Gastrocnemius medialis (tissue), 4 donors: ENCODE data around the gene SEC16A. TPM values are rescaled to one million over a fixed set of nuclear protein-coding genes. Genes with fewer than 3 reads are reported as not detected.
A peak's percentile ranks its signal among the peaks of the same experiment; 100 is the strongest.

Source experiments
- ATAC-seq, 2 donors: fragments of 150-250 bp; one replicate each; pipeline ENCODE4 v1.9.1; 2016
- DNase-seq, 2 donors: peaks; one replicate each; pipeline ENCODE4 v3.0.0-alpha.2; 2019
- H3K27ac ChIP-seq, 4 donors: fragments of 200-600 bp; sonication (generic); 1 replicate in 1 of 4; 2 replicates in 3 of 4; pipeline ENCODE4 v1.5.1; 2016 to 2018; ENCODE audit warnings: mild to moderate bottlenecking in 2 of 4, moderate library complexity in 1 of 4
- H3K27me3 ChIP-seq, 3 donors: fragments of 200-600 bp; sonication (generic) in 2 of 3; 1 replicate in 1 of 3; 2 replicates in 2 of 3; pipeline versions ENCODE4 v1.5.1 to v1.6.0; 2016 to 2019; ENCODE audit warnings: mild to moderate bottlenecking in 1 of 3, moderate library complexity in 1 of 3
- H3K36me3 ChIP-seq, 2 donors: fragments of 200-600 bp; sonication (generic) in 1 of 2; one replicate each; pipeline ENCODE4 v1.5.1; 2017 to 2018
- H3K4me1 ChIP-seq, 2 donors: fragments of 200-600 bp; sonication (generic) in 1 of 2; one replicate each; pipeline ENCODE4 v1.5.1; 2016 to 2017; ENCODE audit warnings: mild to moderate bottlenecking in 2 of 2
- H3K4me3 ChIP-seq, 4 donors: fragments of 200-600 bp; sonication (generic) in 3 of 4; 1 replicate in 1 of 4; 2 replicates in 3 of 4; pipeline ENCODE4 v1.5.1; 2016 to 2019; ENCODE audit warnings: mild to moderate bottlenecking in 2 of 4
- H3K9me3 ChIP-seq, 3 donors: fragments of 200-600 bp; sonication (generic) in 2 of 3; 1 replicate in 1 of 3; 2 replicates in 2 of 3; pipeline ENCODE4 v1.5.1; 2016 to 2019
- POLR2A ChIP-seq, 2 donors: fragments of 450-650 bp; IDR thresholded peaks; one replicate each; pipeline ENCODE4 v1.6.1; 2017; ENCODE audit warnings: antibody characterized with exemption in 2 of 2, mild to moderate bottlenecking in 2 of 2, moderate library complexity in 2 of 2
- in situ Hi-C, 4 donors: fragments of 200-750 bp; cut with MboI; loops; one replicate each; pipeline versions ENCODE4 v1.15.0 to v1.8.0; 2017; ENCODE audit warnings: low sequenced_read_pairs in 4 of 4
- intact Hi-C: fragments of 100-400 bp; cut with DNase I; formaldehyde crosslinking; loops from one replicate; pipeline ENCODE4 v1.15.1; 2023; ENCODE audit warnings: low total_unique reads
- total RNA-seq, 4 donors: library from RNA; depleted of rRNA; stranded (reverse); fragments of >200 nt; gene quantifications; one replicate each; pipeline versions ENCODE4 v1.1.0 to v1.2.3, GENCODE V29; 2016
- TF ChIP-seq, protein P1 (sequence below), 5 experiments: fragments of 450-650 bp in 3 of 5; fragments of 200-600 bp in 2 of 5; sonication (generic) in 2 of 5; IDR thresholded peaks in 4 of 5; conservative IDR thresholded peaks in 1 of 5; 1 replicate in 4 of 5; 2 replicates in 1 of 5; pipeline ENCODE4 v1.5.1; 2016 to 2019; ENCODE audit warnings: antibody characterized with exemption in 5 of 5, mild to moderate bottlenecking in 3 of 5, moderate library complexity in 3 of 5

SEC16A gene
- total RNA-seq, 4 donors from 2014 or later: 23.9 to 50.4 (median 46.6) TPM

DNA sequence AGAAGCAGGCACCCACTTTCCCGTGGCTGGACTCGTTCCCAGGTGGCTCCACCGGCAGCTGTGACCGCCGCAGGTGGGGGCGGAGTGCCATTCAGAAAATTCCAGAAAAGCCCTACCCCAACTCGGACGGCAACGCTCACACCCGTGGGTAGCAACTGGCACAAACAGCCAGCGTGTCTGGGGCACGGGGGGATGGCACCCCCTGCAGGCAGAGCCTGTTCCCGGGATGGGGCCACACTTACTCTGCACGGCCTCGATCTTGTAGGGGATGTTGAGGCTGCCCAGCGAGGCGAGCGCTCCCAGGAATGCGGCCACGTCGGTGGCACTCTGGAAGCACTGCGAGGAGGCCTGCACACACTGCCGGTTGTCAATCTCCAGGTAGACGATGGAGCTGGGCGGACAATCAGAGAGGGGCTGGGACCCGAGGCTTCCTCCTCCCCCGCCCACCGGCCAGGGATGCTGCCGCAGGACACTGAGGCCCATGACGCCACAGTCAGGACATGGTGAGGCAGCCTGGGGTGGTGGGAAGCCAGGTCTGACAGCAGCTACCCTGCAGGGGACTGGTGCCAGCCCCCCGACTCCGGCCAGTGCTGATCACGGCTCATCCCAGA lies 20.2 kb upstream of the SEC16A start:
- in situ Hi-C loops: no loop called here
- no peak for TF ChIP-seq POLR2A (IDR thresholded peaks at IDR 0.05)
- TF ChIP-seq, protein P1, sequence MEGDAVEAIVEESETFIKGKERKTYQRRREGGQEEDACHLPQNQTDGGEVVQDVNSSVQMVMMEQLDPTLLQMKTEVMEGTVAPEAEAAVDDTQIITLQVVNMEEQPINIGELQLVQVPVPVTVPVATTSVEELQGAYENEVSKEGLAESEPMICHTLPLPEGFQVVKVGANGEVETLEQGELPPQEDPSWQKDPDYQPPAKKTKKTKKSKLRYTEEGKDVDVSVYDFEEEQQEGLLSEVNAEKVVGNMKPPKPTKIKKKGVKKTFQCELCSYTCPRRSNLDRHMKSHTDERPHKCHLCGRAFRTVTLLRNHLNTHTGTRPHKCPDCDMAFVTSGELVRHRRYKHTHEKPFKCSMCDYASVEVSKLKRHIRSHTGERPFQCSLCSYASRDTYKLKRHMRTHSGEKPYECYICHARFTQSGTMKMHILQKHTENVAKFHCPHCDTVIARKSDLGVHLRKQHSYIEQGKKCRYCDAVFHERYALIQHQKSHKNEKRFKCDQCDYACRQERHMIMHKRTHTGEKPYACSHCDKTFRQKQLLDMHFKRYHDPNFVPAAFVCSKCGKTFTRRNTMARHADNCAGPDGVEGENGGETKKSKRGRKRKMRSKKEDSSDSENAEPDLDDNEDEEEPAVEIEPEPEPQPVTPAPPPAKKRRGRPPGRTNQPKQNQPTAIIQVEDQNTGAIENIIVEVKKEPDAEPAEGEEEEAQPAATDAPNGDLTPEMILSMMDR (IDR thresholded peaks at IDR 0.05 in 4 of 5, conservative IDR thresholded peaks at IDR 0.05 in 1 of 5): no peak
- no peak overlapping the region for H3K4me3 ChIP-seq
- intact Hi-C loops: no loop called here
- peak in 1 of 2 donors; percentile 9 for ATAC-seq
- no peaks in the 10 kb centered on the region for H3K4me1 ChIP-seq
- DNase-seq: no peak
- H3K9me3 ChIP-seq: no peaks in the 10 kb centered on the region
- H3K27ac ChIP-seq: no peak overlapping the region
- H3K36me3 ChIP-seq: peaks cover 0 to 88% of the 10 kb centered on the region in 2 donors
- no peaks in the 10 kb centered on the region for H3K27me3 ChIP-seq

DNA sequence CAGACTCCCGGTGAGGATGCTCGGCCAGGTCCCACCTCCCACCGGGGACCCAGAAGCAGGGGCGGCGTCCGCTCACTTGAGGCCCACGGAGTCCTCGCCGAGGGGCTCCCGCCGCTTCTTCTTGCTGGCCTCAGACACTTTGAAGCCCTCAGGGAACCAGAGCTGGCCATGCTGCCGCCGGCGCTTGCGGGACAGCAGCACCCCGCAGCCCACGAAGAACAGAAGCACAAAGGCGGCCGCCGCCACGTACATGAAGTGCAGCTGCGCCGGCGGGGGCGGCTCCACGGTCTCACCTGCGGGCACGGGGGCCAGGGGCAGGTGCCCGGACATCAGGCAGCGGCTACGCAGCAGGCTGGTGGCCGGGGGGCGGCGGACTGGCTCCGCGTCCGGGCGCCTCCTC lies 19.4 kb upstream of the SEC16A start:
- DNase-seq (no peak), ATAC-seq (no peak)
- Histone ChIP-seq H3K4me1 (no peaks in the 10 kb centered on the region), H3K9me3 (no peaks in the 10 kb centered on the region), H3K27me3 (no peaks in the 10 kb centered on the region), H3K27ac (no peak overlapping the region), H3K36me3 (peaks cover 0 to 88% of the 10 kb centered on the region in 2 donors), H3K4me3 (no peak overlapping the region)
- TF ChIP-seq, protein P1 (IDR thresholded peaks at IDR 0.05 in 4 of 5, conservative IDR thresholded peaks at IDR 0.05 in 1 of 5): no peak
- TF ChIP-seq POLR2A (IDR thresholded peaks at IDR 0.05): no peak
- in situ Hi-C loops: no loop called here
- intact Hi-C loops: no loop called here

DNA sequence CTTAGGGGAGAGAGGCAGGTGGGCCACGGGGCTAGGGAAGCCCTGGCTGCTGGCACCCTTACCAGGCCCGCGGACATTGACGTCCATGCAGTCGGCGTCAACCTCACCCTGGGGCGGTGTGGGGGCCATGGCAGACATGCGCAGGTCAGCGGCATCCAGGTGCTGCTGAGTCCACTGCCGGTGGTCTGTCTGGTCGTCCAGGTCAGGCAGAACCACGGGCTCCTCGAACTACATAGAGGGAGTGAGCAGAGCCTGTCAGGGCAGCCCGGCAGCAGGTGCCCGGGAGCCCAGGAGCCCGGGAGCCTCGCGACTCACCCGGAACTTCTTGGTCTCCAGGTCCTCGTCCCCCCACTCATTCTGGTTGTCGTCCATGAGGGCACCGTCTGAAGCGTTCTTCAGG lies 18.8 kb upstream of the SEC16A start:
- no peak for TF ChIP-seq POLR2A (IDR thresholded peaks at IDR 0.05)
- TF ChIP-seq, protein P1 (IDR thresholded peaks at IDR 0.05 in 4 of 5, conservative IDR thresholded peaks at IDR 0.05 in 1 of 5): no peak
- intact Hi-C loops: no loop called here
- Histone ChIP-seq H3K36me3 (peaks cover 0 to 88% of the 10 kb centered on the region in 2 donors), H3K4me1 (no peaks in the 10 kb centered on the region), H3K27ac (no peak overlapping the region), H3K4me3 (no peak overlapping the region), H3K27me3 (no peaks in the 10 kb centered on the region), H3K9me3 (no peaks in the 10 kb centered on the region)
- ATAC-seq: no peak
- DNase-seq: no peak
- in situ Hi-C loops: no loop called here

DNA sequence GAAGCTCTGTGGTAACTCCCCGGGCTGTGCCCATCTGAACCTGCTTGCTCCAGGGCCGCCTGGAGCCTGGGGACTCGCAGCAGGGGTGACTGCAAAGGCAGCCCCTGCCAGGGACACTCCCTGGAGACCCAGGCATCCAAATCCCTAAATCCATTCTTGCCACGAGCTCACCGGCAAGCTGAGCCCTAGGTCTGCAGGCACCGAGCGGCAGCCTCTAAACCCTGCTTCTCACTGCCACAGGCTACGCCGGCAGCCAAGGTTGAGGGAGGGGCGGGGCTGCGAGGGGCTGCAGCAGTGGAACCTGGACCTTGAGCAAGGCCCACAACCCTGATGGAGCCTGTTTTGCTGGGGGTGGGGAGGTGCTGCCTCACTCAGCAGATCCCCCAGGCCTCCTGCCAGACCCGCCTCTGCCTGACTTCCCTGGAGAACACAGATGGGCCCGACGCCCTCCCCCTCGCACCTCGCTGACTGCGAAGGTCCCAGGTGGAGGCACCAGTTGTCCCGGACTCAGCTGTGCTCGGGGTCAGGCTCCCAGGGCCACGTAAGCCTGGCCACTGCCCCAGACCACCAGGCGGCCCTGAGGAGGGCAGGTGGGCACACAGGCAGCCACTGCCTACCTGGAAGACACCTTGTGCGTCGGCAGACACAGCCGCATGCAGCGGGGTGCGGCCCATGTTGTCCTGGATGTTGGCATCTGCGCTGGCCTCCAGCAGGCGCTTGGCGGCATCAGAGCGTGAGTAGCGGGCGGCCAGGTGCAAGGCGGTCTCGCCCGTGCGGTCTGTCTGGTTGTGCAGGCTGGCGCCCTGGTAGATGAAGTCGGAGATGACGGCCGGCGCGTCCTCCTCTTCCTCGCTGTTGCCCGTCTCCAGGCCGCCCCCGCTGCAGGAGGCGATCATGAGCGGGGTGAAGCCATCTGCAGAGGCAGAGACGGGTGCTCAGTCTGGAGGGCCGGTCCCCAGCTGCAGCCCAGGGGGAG lies 17.4 kb upstream of the SEC16A start:
- in situ Hi-C loops (loop anchor here in 1 of 4 donors (25.0 kb wide), 1 partner anchor 137 kb away; no protein-coding TSS in a partner anchor), intact Hi-C loops (no loop called here)
- ATAC-seq: no peak
- Histone ChIP-seq H3K27me3 (no peaks in the 10 kb centered on the region), H3K4me1 (no peaks in the 10 kb centered on the region), H3K9me3 (no peaks in the 10 kb centered on the region), H3K4me3 (no peak overlapping the region), H3K36me3 (peaks cover 0 to 88% of the 10 kb centered on the region in 2 donors), H3K27ac (no peak overlapping the region)
- DNase-seq: no peak
- TF ChIP-seq, protein P1 (IDR thresholded peaks at IDR 0.05 in 4 of 5, conservative IDR thresholded peaks at IDR 0.05 in 1 of 5): no peak
- TF ChIP-seq POLR2A (IDR thresholded peaks at IDR 0.05): no peak
